Activated CD4-positive, CD25-positive, alpha-beta regulatory T cell treated with anti-CD3 and anti-CD28 coated beads, Interleukin-2, amount 50 U/mL, for 24 hours (primary cell): ENCODE measurements around the gene HBA1.
"Not testable (repeated sequence)": the region's sequence is repeated elsewhere in the genome, so short reads cannot be mapped to it uniquely, and the experiment has no call there.

Experiments used
- ATAC-seq, 2 donors: fragments of 150-1000 bp; cut with Tn5 transposase; one replicate each; pipeline ENCODE4 v1.10.0; 2021; ENCODE audit warnings: mild to moderate bottlenecking in 1 of 2, moderate library complexity in 1 of 2

Gene HBA1

DNA sequence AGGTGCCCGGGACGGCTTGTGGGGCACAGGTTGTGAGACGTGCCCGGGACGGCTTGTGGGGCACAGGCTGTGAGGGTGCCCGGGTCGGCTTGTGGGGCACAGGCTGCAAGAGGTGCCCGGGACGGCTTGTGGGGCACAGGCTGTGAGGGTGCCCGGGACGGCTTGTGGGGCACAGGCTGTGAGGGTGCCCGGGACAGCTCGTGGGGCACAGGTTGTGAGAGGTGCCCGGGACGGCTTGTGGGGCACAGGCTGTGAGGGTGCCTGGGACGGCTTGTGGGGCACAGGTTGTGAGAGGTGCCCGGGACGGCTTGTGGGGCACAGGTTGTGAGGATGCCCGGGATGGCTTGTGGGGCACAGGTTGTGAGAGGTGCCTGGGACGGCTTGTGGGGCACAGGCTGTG, 16.2 kb upstream of the HBA1 start:
- ATAC-seq, result not testable (repeated sequence)

DNA sequence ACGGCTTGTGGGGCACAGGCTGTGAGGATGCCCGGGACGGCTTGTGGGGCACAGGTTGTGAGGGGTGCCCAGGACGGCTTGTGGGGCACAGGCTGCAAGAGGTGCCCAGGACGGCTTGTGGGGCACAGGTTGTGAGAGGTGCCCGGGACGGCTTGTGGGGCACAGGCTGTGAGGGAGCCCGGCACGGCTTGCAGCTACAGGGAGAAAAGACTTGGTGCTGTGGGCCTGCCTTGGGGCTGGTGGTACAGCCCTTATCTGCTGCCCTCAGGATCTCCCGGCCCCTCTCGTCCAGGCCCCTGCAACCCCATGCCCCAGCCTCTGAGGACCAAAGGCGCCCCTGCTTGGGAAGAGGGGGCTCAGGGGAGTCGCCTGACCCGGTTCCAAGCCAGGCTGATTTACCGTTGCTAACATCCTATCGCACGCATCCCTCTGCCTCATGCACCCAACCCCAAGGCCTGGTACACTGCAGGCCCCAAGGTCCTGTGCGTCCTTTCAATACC, 15.7 kb upstream of the HBA1 start:
- no peak for ATAC-seq

DNA sequence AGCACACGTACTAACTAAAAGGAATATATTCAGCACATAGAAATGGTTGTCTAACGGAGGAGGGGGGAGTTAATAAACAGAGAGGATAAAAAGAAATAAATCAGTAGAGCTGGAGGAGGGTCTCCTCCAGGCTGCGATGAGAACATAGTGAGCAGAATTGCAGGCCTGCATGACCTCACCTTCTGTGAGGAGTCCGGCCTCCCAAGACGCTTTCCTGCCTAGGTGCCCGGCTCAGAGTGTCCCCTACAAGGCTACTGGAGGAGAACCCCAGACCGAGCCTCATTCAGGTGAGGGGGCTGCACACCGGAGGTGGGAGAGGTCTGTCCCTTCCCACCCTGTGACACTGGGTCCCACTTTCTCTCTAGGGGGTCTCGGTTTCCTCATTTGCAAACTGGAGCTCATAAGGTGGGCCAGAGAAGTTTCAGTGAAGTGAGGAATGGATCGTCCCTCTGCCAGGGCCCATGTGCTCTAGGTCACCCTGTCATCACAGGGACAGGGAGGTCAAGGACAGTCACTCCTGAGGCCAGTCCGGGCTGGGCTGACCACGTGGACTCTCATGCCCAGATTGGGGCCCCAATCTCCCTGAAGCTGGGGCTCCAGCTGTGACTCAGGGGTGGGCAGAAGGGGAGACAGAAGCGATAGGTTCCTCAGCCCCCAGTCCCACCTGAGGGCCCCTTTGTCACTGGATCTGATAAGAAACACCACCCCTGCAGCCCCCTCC, 14.0 kb upstream of the HBA1 start:
- ATAC-seq, result no peak

DNA sequence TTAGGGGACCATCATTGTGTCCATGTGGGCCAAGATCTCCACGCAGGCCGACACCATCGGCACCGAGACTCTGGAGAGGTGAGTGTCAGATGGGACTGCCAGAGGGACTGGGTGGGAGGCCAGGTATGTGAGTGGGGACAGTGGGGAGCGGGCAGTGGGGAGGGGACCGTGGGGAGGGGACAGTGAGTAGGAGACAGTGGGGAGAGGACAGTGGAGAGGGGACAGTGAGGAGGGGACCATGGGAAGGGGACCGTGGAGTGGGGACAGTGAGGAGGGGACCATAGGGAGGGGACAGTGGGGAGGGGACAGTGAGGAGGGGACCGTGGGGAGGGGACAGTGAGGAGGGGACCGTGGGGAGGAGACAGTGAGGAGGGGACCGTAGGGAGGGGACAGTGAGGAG, 13.3 kb upstream of the HBA1 start:
- ATAC-seq, result not testable (repeated sequence)

DNA sequence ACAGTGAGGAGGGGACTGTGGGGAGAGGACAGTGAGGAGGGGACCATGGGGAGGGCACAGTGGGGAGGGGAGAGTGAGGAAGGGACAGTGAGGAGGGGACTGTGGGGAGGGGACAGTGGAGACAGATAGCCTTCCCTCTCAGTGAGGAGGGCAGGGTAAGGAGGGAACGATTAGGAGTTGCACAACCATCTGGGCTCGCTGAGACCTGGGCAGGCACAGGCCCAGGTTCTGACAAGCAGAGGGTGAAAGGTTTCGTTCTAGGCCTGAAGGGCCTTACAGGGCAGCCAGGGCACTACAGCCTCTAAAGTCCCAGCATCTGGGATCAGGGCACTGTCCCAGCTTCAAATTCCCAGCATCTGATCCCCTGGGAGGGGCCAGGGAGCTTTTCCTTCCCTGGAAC, 12.8 kb upstream of the HBA1 start:
- not testable (repeated sequence) for ATAC-seq

DNA sequence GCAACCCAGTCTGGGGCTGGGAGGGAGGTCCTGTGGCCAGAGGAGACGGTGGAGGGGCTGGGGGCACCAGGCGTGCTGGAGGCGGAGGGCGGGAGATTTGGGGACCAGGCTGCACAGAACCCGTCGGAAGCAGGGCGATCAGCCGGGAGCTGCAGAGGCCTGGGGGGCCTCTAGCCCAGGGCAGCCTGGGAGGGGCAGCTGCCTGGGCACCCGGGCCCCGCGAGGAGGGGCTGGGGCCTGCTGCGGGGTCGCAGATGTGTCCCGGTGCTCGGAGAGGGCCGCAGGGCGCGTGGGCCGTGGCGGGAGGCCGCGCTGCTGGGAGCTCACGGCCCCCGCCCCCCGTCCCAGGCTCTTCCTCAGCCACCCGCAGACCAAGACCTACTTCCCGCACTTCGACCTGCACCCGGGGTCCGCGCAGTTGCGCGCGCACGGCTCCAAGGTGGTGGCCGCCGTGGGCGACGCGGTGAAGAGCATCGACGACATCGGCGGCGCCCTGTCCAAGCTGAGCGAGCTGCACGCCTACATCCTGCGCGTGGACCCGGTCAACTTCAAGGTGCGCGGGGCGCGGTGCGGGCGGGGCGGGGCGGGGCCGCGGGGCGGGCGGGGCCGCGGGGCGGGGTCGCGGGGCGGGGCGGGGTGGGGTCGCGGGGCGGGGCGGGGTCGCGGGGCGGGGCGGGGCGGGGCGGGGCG, 12.2 kb upstream of the HBA1 start:
- not testable (repeated sequence) for ATAC-seq

DNA sequence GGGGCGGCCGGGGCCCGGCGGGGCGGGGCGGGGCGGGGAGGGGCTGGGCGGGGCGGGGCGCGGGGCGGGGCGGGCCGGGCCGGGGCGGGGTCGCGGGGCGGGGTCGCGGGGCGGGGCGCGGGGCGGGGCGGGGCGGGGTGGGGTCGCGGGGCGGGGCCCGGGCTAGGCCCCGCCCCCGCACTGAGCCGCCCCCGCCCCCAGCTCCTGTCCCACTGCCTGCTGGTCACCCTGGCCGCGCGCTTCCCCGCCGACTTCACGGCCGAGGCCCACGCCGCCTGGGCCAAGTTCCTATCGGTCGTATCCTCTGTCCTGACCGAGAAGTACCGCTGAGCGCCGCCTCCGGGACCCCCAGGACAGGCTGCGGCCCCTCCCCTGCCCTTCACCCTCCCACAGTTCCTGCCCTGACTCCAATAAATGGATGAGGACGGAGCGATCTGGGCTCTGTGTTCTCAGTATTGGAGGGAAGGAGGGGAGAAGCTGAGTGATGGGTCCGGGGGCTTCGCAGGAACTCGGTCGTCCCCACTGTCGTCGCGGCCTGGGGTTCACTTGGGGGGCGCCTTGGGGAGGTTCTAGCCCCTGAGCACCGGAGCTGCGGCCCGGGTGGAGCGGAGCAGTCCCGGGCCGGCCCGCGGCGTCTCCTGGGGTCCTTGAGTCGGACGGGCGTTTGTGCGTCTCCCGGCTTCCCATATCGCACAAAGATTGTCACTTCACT, 11.5 kb upstream of the HBA1 start:
- no peak for ATAC-seq

DNA sequence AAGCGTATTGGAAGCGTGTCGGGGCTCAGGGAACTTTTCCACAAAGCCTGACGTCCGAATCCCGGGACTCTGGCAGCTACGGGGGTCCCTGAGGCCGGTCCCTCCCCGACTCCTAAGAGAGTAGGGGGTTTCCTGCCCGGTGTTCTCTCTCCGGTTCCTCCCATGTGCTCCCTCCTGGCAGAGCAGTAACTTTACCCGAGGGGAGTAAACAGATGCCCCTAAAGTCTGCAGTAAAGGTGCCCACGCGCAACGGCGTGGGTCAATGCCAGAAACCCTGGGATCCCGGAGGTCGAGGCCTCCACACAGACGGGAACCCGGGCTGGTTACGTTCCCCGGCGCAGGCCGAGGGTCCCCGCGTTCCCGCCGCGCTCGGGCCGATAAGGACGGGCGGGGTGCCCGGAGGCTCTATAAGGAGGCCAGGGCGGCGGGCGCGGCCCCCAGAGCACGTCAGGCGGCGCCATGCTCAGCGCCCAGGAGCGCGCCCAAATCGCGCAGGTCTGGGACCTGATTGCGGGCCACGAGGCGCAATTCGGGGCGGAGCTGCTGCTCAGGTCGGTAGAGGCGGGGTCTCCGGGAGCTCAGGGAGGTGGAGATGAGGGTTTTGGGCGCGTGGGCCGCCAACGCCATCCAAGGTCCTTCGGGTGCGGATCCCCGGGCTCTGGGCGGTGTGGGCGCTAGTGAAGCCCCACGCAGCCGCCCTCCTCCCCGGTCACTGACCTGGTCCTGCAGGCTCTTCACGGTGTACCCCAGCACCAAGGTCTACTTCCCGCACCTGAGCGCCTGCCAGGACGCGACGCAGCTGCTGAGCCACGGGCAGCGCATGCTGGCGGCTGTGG, 10.7 kb upstream of the HBA1 start, which contains the start of gene HBM:
Gene HBM, plus strand, starts transcription at position 440 of the 836 bp plus-strand sequence. Its CDS starts 20 bp downstream, at position 460.
- ATAC-seq, result peak; percentile 33 to 37

DNA sequence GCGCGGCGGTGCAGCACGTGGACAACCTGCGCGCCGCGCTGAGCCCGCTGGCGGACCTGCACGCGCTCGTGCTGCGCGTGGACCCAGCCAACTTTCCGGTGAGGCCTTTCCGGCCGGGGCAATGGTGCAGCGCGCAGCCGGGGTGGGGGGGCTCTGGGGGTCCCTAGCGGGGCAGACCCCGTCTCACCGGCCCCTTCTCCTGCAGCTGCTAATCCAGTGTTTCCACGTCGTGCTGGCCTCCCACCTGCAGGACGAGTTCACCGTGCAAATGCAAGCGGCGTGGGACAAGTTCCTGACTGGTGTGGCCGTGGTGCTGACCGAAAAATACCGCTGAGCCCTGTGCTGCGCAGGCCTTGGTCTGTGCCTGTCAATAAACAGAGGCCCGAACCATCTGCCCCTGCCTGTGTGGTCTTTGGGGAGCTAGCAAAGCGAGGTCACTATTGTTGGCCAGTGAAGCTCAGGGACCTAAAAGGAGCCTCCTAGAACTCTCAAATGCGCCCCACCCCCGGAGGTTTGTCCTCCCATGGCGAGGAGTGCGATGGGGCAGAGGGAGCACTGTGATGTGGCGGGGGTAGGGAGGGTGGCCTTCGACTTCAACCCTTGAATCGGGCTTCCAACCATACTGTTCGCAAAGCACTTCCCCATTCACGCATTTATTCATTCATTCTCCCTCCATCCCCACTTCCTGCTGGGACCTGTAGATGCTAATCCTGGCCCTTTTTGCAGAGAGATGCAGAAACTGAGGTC, 9.9 kb upstream of the HBA1 start:
- ATAC-seq, result no peak

DNA sequence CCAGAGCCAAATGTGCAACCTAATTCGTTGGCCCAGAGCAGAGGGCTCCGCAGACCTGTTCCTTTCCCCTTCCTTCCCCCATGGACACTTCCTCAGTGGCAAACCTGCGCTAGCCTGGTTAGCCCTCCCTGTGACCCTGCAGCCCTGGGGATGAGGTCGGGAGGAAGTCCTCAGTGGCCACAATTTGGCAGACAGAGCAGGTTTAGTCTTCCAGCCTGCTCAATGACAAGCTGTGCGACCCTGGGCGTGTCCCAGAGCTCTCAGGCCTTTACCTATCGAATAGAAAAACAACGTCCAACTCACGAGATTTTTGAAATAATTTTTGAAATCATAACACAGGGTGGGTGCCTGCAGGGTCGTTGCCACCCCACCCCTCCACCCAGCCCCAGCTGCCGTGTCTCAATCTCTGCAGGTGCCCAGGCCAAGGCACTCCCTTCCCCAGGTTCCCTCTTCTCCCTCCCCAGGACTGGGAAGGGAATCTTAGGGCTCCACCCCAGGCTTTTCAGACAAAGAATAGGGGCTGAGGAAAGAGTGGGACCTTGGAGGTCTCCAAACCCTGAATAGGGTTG, 9.3 kb upstream of the HBA1 start:
- no peak for ATAC-seq

DNA sequence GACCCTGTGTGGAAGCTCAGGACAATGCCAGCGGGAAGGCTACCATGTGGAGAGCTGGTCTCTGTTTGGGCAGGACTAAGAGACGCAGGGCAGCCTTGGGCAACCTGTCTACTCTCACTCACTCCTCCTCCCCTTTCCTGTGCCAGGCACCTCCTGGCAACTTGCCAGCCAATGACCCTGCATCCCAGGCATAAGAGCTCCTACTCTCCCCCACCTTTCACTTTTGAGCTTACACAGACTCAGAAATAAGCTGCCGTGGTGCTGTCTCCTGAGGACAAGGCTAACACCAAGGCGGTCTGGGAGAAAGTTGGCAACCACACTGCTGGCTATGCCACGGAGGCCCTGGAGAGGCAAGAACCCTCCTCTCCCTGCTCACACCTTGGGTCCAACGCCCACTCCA, 8.1 kb upstream of the HBA1 start:
- no peak for ATAC-seq

DNA sequence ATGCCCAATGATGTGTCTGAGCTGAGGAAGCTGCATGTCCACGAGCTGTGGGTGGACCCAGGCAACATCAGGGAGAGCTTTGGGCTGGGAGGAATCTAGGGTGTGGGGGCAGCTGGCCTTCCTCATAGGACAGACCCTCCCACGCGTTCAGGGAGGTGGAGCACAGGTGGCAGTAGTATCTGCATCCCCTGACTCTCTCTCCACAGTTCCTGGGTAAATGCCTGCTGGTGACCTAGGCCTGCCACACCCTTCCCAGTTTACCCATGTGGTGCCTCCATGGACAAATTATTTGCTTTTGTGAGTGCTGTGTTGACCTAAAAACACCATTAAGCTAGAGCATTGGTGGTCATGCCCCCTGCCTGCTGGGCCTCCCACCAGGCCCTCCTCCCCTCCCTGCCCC, 7.5 kb upstream of the HBA1 start:
- ATAC-seq, result no peak

DNA sequence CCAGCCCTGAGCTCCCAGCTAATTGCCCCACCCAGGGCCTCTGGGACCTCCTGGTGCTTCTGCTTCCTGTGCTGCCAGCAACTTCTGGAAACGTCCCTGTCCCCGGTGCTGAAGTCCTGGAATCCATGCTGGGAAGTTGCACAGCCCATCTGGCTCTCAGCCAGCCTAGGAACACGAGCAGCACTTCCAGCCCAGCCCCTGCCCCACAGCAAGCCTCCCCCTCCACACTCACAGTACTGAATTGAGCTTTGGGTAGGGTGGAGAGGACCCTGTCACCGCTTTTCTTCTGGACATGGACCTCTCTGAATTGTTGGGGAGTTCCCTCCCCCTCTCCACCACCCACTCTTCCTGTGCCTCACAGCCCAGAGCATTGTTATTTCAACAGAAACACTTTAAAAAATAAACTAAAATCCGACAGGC, 6.4 kb upstream of the HBA1 start:
- not testable (repeated sequence) for ATAC-seq

DNA sequence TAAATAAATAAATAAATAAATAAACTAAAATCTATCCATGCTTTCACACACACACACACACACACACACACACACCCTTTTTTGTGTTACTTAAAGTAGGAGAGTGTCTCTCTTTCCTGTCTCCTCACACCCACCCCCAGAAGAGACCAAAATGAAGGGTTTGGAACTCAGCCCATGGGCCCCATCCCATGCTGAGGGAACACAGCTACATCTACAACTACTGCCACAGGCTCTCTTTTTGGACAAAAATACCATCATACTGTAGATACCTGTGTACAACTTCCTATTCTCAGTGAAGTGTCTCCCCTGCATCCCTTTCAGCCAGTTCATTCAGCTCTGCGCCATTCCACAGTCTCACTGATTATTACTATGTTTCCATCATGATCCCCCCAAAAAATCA, 5.7 kb upstream of the HBA1 start:
- ATAC-seq, result no peak

DNA sequence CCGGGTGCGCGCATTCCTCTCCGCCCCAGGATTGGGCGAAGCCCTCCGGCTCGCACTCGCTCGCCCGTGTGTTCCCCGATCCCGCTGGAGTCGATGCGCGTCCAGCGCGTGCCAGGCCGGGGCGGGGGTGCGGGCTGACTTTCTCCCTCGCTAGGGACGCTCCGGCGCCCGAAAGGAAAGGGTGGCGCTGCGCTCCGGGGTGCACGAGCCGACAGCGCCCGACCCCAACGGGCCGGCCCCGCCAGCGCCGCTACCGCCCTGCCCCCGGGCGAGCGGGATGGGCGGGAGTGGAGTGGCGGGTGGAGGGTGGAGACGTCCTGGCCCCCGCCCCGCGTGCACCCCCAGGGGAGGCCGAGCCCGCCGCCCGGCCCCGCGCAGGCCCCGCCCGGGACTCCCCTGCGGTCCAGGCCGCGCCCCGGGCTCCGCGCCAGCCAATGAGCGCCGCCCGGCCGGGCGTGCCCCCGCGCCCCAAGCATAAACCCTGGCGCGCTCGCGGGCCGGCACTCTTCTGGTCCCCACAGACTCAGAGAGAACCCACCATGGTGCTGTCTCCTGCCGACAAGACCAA, 4.0 kb upstream of the HBA1 start, which contains the start of gene HBA2:
Gene HBA2, plus strand, starts transcription at position 503 of the 568 bp plus-strand sequence. Its CDS starts 37 bp downstream, at position 540.
- ATAC-seq, result peak; percentile 18 to 41

DNA sequence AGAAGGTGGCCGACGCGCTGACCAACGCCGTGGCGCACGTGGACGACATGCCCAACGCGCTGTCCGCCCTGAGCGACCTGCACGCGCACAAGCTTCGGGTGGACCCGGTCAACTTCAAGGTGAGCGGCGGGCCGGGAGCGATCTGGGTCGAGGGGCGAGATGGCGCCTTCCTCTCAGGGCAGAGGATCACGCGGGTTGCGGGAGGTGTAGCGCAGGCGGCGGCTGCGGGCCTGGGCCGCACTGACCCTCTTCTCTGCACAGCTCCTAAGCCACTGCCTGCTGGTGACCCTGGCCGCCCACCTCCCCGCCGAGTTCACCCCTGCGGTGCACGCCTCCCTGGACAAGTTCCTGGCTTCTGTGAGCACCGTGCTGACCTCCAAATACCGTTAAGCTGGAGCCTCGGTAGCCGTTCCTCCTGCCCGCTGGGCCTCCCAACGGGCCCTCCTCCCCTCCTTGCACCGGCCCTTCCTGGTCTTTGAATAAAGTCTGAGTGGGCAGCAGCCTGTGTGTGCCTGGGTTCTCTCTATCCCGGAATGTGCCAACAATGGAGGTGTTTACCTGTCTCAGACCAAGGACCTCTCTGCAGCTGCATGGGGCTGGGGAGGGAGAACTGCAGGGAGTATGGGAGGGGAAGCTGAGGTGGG, 3.1 kb upstream of the HBA1 start:
- ATAC-seq, result not testable (repeated sequence)

DNA sequence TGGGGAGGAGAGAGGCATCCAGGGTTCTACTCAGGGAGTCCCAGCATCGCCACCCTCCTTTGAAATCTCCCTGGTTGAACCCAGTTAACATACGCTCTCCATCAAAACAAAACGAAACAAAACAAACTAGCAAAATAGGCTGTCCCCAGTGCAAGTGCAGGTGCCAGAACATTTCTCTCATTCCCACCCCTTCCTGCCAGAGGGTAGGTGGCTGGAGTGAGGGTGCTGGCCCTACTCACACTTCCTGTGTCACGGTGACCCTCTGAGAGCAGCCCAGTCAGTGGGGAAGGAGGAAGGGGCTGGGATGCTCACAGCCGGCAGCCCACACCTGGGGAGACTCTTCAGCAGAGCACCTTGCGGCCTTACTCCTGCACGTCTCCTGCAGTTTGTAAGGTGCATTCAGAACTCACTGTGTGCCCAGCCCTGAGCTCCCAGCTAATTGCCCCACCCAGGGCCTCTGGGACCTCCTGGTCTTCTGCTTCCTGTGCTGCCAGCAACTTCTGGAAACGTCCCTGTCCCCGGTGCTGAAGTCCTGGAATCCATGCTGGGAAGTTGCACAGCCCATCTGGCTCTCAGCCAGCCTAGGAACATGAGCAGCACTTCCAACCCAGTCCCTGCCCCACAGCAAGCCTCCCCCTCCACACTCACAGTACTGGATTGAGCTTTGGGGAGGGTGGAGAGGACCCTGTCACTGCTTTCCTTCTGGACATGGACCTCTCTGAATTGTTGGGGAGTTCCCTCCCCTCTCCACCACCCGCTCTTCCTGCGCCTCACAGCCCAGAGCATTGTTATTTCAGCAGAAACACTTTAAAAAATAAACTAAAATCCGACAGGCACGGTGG, 2.3 kb upstream of the HBA1 start:
- not testable (repeated sequence) for ATAC-seq

DNA sequence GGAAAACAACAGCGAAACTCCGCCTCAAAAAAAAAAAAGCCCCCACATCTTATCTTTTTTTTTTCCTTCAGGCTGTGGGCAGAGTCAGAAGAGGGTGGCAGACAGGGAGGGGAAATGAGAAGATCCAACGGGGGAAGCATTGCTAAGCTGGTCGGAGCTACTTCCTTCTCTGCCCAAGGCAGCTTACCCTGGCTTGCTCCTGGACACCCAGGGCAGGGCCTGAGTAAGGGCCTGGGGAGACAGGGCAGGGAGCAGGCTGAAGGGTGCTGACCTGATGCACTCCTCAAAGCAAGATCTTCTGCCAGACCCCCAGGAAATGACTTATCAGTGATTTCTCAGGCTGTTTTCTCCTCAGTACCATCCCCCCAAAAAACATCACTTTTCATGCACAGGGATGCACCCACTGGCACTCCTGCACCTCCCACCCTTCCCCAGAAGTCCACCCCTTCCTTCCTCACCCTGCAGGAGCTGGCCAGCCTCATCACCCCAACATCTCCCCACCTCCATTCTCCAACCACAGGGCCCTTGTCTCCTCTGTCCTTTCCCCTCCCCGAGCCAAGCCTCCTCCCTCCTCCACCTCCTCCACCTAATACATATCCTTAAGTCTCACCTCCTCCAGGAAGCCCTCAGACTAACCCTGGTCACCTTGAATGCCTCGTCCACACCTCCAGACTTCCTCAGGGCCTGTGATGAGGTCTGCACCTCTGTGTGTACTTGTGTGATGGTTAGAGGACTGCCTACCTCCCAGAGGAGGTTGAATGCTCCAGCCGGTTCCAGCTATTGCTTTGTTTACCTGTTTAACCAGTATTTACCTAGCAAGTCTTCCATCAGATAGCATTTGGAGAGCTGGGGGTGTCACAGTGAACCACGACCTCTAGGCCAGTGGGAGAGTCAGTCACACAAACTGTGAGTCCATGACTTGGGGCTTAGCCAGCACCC, 1.2 kb upstream of the HBA1 start:
- ATAC-seq, result no peak
